ENCODE measurements around the gene PKN1. TPM values are rescaled to one million over a fixed set of nuclear protein-coding genes. Genes with fewer than 3 reads are reported as not detected.

The PKN1 gene
- total and polyA plus RNA-seq, 2 of the 13 experiments (the other 11 are each of a cell fraction or from before 2014, with no cell fraction given) = 45.7 to 54.5 TPM

DNA sequence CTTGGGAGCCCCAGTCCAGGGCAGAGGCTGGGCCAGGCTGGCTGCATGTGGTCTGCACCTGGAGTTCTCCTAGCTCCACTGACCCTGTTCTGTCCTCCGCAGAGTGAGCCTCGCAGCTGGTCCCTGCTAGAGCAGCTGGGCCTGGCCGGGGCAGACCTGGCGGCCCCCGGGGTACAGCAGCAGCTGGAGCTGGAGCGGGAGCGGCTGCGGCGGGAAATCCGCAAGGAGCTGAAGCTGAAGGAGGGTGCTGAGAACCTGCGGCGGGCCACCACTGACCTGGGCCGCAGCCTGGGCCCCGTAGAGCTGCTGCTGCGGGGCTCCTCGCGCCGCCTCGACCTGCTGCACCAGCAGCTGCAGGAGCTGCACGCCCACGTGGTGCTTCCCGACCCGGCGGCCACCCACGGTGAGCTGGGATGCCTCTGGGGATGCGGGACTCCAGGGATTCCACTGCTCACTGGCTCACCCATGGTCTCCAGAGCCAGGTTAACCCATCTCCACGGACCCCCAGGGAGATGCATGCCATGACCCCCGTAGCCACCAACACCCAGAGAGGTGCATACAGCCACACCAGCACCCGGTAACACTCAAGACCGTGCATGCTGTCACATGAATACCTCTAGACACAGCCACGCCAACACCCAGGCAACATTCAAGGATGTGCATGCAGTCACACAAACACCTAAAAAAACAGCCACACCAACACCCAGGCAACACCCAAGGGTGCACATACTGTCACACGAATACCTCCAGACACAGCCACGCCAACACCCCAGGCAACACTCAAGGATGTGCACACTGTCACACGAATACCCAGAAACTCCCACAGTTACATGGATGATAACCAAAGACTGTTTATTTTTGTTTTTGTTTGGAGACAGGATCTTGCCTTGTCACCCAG, 8.2 kb downstream of the PKN1 start:
- in situ Hi-C loops (cut with HindIII; ENCODE audit: extremely low pct_ligation_motif_present, low pct_unique_long_range_greater_than_20kb) = no loop called here
- Histone ChIP-seq H2AFZ (ENCODE audit: low read length) (no peak overlapping the region), H3K4me3 (replicated peaks in 1 of 3; ENCODE audit: insufficient read depth in 1 of 3, low read depth in 2 of 3, low read length in 3 of 3) (no peak overlapping the region), H3K4me1 (ENCODE audit: insufficient read depth, low read length) (peaks cover 17% of the 10 kb centered on the region), H3K4me2 (ENCODE audit: low read depth, low read length) (no peak overlapping the region), H4K20me1 (ENCODE audit: insufficient read depth, low read length) (no peaks in the 10 kb centered on the region), H3K36me3 (replicated peaks in 1 of 2; ENCODE audit: control insufficient read depth in 1 of 2, insufficient read depth in 2 of 2, low read length in 2 of 2) (peaks cover 16 to 35% of the 10 kb centered on the region in 2 experiments), H3K9me3 (ENCODE audit: low read length) (no peaks in the 10 kb centered on the region), H3K9ac (ENCODE audit: insufficient read depth, low read depth, low read length) (no peak overlapping the region), H3K27me3 (ENCODE audit: control insufficient read depth in 1 of 2, insufficient read depth in 2 of 2, low read length in 2 of 2) (no peaks in the 10 kb centered on the region), H3K27ac (ENCODE audit: extremely low read length, insufficient read depth, low read length) (no peak overlapping the region), H3K79me2 (ENCODE audit: insufficient read depth, low read length) (peaks cover 4% of the 10 kb centered on the region)
- TF ChIP-seq ARID2 (CRISPR knock-in tag; IDR thresholded peaks at IDR 0.05; ENCODE audit: borderline replicate concordance) = no peak
- TF ChIP-seq, protein P1, sequence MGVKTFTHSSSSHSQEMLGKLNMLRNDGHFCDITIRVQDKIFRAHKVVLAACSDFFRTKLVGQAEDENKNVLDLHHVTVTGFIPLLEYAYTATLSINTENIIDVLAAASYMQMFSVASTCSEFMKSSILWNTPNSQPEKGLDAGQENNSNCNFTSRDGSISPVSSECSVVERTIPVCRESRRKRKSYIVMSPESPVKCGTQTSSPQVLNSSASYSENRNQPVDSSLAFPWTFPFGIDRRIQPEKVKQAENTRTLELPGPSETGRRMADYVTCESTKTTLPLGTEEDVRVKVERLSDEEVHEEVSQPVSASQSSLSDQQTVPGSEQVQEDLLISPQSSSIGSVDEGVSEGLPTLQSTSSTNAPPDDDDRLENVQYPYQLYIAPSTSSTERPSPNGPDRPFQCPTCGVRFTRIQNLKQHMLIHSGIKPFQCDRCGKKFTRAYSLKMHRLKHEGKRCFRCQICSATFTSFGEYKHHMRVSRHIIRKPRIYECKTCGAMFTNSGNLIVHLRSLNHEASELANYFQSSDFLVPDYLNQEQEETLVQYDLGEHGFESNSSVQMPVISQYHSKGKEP (CRISPR knock-in tag; IDR thresholded peaks at IDR 0.05) = no peak
- no peak for TF ChIP-seq FOXC1 (CRISPR knock-in tag; IDR thresholded peaks at IDR 0.05; ENCODE audit: borderline replicate concordance)
- TF ChIP-seq ZSCAN30 (CRISPR knock-in tag; IDR thresholded peaks at IDR 0.05) = no peak
- TF ChIP-seq MLLT10 (CRISPR knock-in tag; IDR thresholded peaks at IDR 0.05) = no peak
- no peak for TF ChIP-seq ZNF563 (CRISPR knock-in tag; IDR thresholded peaks at IDR 0.05)
- no peak for TF ChIP-seq IKZF1 (IDR thresholded peaks at IDR 0.05)
- TF ChIP-seq, protein P2, sequence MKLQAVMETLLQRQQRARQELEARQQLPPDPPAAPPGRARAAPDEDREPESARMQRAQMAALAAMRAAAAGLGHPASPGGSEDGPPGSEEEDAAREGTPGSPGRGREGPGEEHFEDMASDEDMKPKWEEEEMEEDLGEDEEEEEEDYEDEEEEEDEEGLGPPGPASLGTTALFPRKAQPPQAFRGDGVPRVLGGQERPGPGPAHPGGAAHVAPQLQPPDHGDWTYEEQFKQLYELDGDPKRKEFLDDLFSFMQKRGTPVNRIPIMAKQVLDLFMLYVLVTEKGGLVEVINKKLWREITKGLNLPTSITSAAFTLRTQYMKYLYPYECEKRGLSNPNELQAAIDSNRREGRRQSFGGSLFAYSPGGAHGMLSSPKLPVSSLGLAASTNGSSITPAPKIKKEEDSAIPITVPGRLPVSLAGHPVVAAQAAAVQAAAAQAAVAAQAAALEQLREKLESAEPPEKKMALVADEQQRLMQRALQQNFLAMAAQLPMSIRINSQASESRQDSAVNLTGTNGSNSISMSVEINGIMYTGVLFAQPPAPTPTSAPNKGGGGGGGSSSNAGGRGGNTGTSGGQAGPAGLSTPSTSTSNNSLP (IDR thresholded peaks at IDR 0.05; ENCODE audit: low read depth, low read length) = no peak
- TF ChIP-seq MAFG (CRISPR knock-in tag; IDR thresholded peaks at IDR 0.05) = no peak
- TF ChIP-seq, protein P3, sequence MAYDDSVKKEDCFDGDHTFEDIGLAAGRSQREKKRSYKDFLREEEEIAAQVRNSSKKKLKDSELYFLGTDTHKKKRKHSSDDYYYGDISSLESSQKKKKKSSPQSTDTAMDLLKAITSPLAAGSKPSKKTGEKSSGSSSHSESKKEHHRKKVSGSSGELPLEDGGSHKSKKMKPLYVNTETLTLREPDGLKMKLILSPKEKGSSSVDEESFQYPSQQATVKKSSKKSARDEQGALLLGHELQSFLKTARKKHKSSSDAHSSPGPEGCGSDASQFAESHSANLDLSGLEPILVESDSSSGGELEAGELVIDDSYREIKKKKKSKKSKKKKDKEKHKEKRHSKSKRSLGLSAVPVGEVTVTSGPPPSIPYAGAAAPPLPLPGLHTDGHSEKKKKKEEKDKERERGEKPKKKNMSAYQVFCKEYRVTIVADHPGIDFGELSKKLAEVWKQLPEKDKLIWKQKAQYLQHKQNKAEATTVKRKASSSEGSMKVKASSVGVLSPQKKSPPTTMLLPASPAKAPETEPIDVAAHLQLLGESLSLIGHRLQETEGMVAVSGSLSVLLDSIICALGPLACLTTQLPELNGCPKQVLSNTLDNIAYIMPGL (CRISPR knock-in tag; IDR thresholded peaks at IDR 0.05; ENCODE audit: borderline replicate concordance in 1 of 2, low read depth in 1 of 2) = no peak
- TF ChIP-seq, protein P4, sequence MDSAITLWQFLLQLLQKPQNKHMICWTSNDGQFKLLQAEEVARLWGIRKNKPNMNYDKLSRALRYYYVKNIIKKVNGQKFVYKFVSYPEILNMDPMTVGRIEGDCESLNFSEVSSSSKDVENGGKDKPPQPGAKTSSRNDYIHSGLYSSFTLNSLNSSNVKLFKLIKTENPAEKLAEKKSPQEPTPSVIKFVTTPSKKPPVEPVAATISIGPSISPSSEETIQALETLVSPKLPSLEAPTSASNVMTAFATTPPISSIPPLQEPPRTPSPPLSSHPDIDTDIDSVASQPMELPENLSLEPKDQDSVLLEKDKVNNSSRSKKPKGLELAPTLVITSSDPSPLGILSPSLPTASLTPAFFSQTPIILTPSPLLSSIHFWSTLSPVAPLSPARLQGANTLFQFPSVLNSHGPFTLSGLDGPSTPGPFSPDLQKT (CRISPR knock-in tag; IDR thresholded peaks at IDR 0.05; ENCODE audit: borderline replicate concordance) = no peak
- TF ChIP-seq, protein P5, sequence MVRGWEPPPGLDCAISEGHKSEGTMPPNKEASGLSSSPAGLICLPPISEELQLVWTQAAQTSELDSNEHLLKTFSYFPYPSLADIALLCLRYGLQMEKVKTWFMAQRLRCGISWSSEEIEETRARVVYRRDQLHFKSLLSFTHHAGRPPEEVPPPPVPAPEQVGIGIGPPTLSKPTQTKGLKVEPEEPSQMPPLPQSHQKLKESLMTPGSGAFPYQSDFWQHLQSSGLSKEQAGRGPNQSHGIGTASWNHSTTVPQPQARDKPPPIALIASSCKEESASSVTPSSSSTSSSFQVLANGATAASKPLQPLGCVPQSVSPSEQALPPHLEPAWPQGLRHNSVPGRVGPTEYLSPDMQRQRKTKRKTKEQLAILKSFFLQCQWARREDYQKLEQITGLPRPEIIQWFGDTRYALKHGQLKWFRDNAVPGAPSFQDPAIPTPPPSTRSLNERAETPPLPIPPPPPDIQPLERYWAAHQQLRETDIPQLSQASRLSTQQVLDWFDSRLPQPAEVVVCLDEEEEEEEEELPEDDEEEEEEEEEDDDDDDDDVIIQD (CRISPR knock-in tag; IDR thresholded peaks at IDR 0.05; ENCODE audit: low read depth) = no peak
- DNase-seq (ENCODE audit: low spot score) (no peak), FAIRE-seq (no peak), ATAC-seq (no peak)
- BruUV-seq (replicated peaks) = no TSS peak
- intact Hi-C loops (cut with micrococcal nuclease; ENCODE audit: unreplicated experiment) = no loop called here
- POLR2A ChIA-PET = no interaction called here
- CTCF ChIA-PET (ENCODE audit: low intra/inter-chr PET ratio, low total read pairs) = no interaction called here
- 91% methylated on average over 10 of the region's 34 CpGs for WGBS (ENCODE audit: low lambda C conversion rate)

Measured in HepG2 (cell line).